ENCODE results near the gene HUWE1.
A peak's percentile ranks its signal among the peaks of the same experiment; 100 is the strongest.
"Not testable (repeated sequence)": the region's sequence is repeated elsewhere in the genome, so short reads cannot be mapped to it uniquely, and the experiment has no call there.

Gene HUWE1

GRCh38 chrX:53686151-53686885, at the start of gene HUWE1:
HUWE1 (minus strand) TSS chrX:53686719; CDS start chrX:53654107, 32,612 bp downstream.
- DNase-seq = peak; percentile 90

- no peak for DNase-seq
Observed at GRCh38 chrX:53732797-53733196, 46.3 kb upstream of the HUWE1 start.

GRCh38 chrX:53729751-53730150, 43.2 kb upstream of the HUWE1 start:
- no peak for DNase-seq

GRCh38 chrX:53728506-53728905, 42.0 kb upstream of the HUWE1 start:
- no peak for DNase-seq

GRCh38 chrX:53724872-53725271, 38.4 kb upstream of the HUWE1 start:
- DNase-seq = no peak

GRCh38 chrX:53723381-53723780, 36.9 kb upstream of the HUWE1 start:
- DNase-seq = no peak

GRCh38 chrX:53721610-53722009, 35.1 kb upstream of the HUWE1 start:
- not testable (repeated sequence) for DNase-seq

- not testable (repeated sequence) for DNase-seq
Observed at GRCh38 chrX:53719666-53720065, 33.1 kb upstream of the HUWE1 start.

GRCh38 chrX:53718073-53718472, 31.6 kb upstream of the HUWE1 start:
- DNase-seq = no peak

GRCh38 chrX:53717205-53717604, 30.7 kb upstream of the HUWE1 start:
- no peak for DNase-seq

- peak; percentile 61 for DNase-seq
Observed at GRCh38 chrX:53716328-53717088, 30.0 kb upstream of the HUWE1 start.

- no peak for DNase-seq
Observed at GRCh38 chrX:53715346-53715924, 28.9 kb upstream of the HUWE1 start.

GRCh38 chrX:53714580-53715345, 28.2 kb upstream of the HUWE1 start:
- peak; percentile 63 for DNase-seq

GRCh38 chrX:53713987-53714579, 27.6 kb upstream of the HUWE1 start:
- no peak for DNase-seq

- no peak for DNase-seq
Observed at GRCh38 chrX:53711436-53711835, 24.9 kb upstream of the HUWE1 start.

- DNase-seq = no peak
Observed at GRCh38 chrX:53704854-53705253, 18.3 kb upstream of the HUWE1 start.

GRCh38 chrX:53704294-53704693, 17.8 kb upstream of the HUWE1 start:
- DNase-seq = no peak

- no peak for DNase-seq
Observed at GRCh38 chrX:53695946-53696549, 9.5 kb upstream of the HUWE1 start.

GRCh38 chrX:53694642-53695041, 8.1 kb upstream of the HUWE1 start:
- DNase-seq = no peak

- DNase-seq = no peak
Observed at GRCh38 chrX:53688300-53688699, 1.8 kb upstream of the HUWE1 start.

- no peak for DNase-seq
Observed at GRCh38 chrX:53685711-53686110, 808 bp downstream of the HUWE1 start.
